ENCODE results near the gene MICAL3.

DNA sequence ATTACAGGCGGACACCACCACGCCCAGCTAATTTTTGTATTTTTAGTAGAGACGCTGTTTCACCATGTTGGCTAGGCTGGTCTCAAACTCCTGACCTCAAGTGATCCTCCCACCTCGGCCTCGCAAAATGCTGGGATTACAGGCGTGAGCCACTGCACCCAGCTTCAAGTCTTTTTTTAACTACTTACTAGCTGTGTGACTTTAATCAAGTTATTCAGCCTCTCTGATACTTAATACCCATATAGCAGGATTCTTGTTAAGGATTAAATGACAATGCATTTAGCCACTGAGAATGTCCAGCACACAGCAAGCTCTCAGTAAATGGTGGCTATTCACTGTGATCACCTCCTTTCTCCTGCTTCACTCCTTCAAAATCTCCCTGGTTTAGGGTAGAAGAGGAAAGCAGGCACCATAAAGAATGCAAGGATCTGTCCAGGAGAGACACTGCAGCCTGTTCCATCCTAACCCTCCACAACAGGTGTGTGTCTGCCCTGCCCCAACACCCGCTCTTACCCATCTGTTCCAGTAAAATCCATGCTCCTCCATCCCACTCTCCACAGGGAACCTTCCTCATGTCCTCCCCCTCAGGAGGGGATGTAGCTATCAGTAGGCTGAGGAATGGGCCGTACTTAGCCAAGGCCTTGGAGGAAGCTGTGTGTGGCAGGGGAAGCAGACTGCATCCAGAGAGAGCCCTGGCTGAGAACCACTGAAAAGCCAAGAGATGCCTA is 69.3 kb downstream of the MICAL3 start:
- TF ChIP-seq CTCF (IDR thresholded peaks at IDR 0.05) (no peak), POLR2AphosphoS5 (IDR thresholded peaks at IDR 0.05) (no peak)

Data from suprapubic skin (tissue), 3 donors.